HG03159 (cell line): ENCODE measurements around the gene MAU2.
A peak's percentile ranks its signal among the peaks of the same experiment; 100 is the strongest.

ENCODE experiments used
- ATAC-seq: cut with Tn5 transposase; IDR thresholded peaks from one replicate; pipeline ENCODE4 v1.9.1; 2021; ENCODE audit warnings: mild to moderate bottlenecking, moderate library complexity; ENCODE audit not compliant: unreplicated experiment

Gene MAU2

GRCh38 chr19:19320361-19321140, at the start of gene MAU2, which contains the start of gene SUGP1:
MAU2 (plus strand) TSS chr19:19320829; CDS start chr19:19320860, 31 bp downstream.
SUGP1 (minus strand) TSS chr19:19320509; CDS start chr19:19320496, 13 bp downstream.
- peak; percentile 90 for ATAC-seq

- ATAC-seq = no peak
Measured at GRCh38 chr19:19271828-19272599, 48.6 kb upstream of the MAU2 start.

GRCh38 chr19:19274146-19274545, 46.5 kb upstream of the MAU2 start:
- ATAC-seq = no peak

- no peak for ATAC-seq
Measured at GRCh38 chr19:19274716-19275565, 45.7 kb upstream of the MAU2 start.

- ATAC-seq = no peak
Measured at GRCh38 chr19:19276386-19276785, 44.2 kb upstream of the MAU2 start.

- ATAC-seq = no peak
Measured at GRCh38 chr19:19276851-19277250, 43.8 kb upstream of the MAU2 start.

GRCh38 chr19:19278315-19278714, 42.3 kb upstream of the MAU2 start:
- ATAC-seq = no peak

- ATAC-seq = no peak
Measured at GRCh38 chr19:19279062-19279612, 41.5 kb upstream of the MAU2 start.

GRCh38 chr19:19279853-19280252, 40.8 kb upstream of the MAU2 start:
- ATAC-seq = no peak

- no peak for ATAC-seq
Measured at GRCh38 chr19:19280561-19280960, 40.1 kb upstream of the MAU2 start.

- ATAC-seq = no peak
Measured at GRCh38 chr19:19285686-19286085, 34.9 kb upstream of the MAU2 start.

- ATAC-seq = no peak
Measured at GRCh38 chr19:19292607-19293006, 28.0 kb upstream of the MAU2 start.

GRCh38 chr19:19294914-19295313, 25.7 kb upstream of the MAU2 start:
- no peak for ATAC-seq

GRCh38 chr19:19296953-19297689, 23.5 kb upstream of the MAU2 start:
- no peak for ATAC-seq

GRCh38 chr19:19297759-19298158, 22.9 kb upstream of the MAU2 start:
- ATAC-seq = no peak

GRCh38 chr19:19300613-19301012, 20.0 kb upstream of the MAU2 start:
- no peak for ATAC-seq

- no peak for ATAC-seq
Measured at GRCh38 chr19:19303411-19303810, 17.2 kb upstream of the MAU2 start.

- ATAC-seq = no peak
Measured at GRCh38 chr19:19304186-19304965, 16.3 kb upstream of the MAU2 start.

GRCh38 chr19:19305066-19305465, 15.6 kb upstream of the MAU2 start:
- no peak for ATAC-seq
